HG03060 (cell line): ENCODE data around the gene ABHD16B.
"Not testable (repeated sequence)": the region's sequence is repeated elsewhere in the genome, so short reads cannot be mapped to it uniquely, and the experiment has no call there.

Experiments
- ATAC-seq: cut with Tn5 transposase; IDR thresholded peaks from one replicate; pipeline ENCODE4 v1.9.1; 2021; ENCODE audit warnings: low read depth, moderate number of reproducible peaks; ENCODE audit not compliant: unreplicated experiment

ABHD16B gene

DNA sequence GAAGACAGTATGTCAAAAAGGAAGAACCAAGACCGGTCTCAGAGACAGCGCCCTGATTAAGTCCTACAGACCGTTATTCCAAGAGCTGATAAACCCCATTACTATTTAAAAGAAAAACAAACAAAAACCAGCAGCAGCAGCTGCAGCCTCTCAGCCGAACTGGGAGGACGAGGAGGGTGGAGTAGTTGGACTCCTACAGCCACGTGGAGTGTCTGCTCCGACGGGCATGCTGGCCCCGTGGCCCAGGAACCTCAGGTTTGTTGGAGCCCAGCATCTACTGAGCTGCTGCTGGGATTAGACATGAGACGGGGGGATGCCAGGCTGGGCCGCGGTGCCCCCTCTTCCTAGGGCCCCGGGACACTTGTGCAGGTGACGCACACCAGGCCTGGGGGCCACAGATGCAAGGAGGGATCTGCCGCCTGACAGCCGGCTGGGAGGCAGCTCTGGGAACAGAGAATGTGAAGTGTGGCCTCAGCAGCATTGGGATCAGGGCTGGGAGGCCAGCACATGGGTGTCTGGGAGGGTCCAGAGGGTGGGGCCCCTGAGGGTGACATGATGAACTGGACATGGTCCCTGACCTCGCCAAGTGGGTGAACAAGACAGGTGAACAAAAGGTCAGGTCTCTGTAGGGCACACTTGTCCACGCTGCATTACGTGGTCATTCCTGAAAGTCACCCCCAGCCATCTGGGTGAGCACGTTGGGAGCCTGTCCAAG lies 27.4 kb upstream of the ABHD16B start:
- no peak for ATAC-seq

DNA sequence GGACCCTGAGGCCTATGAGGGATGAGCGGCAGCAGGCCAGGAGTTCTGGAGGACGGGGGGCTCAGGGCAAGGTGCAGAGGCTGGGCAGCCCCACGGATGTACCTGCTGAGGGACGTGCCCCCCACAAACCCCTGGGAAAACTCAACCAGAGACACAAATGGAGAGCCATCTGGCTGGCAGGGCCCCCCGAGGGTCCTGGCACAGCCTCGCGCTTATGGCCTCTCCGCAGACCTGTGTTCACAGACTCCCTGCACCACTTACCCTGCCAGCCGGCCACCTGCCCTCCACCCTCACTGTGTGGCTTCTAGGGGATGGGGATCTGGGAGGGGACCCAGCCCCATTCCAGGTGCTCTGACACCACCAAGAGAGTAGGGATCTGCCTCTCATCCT lies 26.8 kb upstream of the ABHD16B start:
- ATAC-seq: no peak

DNA sequence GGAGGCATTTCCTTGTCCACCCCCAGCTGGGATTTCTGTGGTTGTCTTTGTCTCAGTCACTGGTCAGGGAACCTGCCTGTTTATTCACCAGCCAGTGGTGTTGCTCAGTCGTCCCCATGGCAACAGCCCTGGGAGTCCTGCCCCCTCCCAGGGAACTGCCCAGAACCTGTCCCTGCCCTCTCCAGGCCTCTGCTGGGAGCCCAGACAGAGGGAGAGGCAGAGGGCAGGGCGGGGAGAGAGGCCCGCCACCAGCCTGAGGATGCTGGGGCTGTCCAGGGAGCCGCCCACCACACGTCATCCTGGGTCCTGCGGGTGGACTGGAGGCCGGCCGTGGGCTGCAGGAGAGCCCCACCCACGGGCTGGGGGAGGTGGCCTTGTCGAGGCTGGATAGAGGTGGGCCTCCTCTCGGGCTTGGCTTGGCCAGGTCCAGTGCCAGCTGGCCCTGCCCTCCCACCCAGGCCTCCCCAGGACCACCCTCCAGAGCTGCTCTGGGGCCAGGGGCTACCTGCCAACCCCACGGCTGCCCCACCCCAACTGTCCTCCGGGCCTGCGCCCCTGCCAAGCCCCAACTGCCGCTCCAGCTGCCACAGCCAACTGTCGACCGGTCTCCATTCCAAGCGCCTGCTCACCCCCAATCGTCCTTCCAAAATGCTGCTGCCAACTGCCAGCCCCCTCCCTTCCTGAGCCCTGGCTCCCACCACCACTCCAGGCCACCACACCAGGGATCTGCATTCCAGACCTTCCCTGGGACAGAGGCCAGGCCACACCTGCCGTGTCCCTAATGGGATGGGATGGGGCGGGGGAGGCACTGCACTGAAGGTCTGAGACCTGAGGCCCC lies 26.1 kb upstream of the ABHD16B start:
- no peak for ATAC-seq

DNA sequence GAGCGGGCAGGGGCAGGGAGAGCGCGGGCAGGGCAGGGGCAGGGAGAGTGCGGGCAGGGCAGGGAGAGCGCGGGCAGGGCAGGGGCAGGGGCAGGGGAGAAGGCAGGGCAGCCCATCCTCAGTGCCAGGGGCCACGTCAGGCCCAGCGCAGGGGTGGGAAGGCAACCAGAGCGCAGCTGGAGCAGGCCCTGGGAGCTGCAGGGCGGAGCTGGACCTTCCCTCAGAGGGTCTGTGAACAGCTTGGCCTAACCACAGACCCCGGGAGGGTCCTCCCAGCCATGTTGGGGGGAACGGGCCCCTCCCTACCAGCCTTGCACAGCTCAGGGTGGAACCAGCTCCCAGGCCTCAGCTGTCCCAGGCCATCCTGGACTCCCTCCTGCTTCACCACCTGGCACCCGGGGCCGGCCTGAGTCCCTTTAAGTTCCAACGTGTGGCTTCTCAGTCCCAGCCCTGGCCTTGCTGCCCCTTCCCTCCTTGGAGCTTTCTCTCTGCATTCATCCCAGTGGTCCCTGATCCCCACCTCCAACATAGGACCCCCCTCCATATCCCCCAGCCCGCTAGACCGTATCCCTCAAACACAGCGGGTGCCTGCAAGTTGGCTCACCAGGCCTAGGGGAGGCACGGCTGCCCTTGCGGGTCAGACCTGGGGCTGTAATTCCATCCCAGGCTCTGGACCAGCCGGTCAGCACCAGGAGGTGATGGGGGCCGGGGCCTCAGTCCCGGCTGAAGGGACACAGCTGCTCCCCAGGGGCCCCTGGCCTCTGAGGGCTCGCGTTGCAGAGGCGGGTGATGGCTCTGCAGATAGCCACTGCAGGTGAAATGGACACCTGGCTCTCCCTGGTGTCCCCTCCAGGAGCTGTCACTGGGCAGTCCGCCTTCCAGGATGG lies 24.6 kb upstream of the ABHD16B start:
- ATAC-seq: no peak

DNA sequence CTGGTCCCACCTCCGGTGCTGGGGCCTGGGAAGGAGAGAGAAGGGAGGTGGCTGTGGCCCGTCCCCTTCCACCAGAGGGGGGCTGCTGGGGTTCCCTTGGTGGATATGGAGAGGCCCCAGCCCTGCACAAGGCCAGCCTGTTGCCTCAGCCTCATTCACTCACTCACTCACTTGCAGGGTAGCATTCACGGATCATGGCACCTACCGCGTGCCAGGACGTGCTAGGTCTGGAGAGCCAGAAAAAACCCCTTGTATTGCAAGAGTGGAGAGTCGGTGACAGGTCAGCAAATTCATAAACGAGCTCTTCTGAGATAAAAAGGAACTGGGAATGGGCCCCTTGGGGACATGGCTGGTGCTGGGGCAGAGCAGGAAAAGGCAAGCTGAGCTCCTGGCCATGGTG lies 23.8 kb upstream of the ABHD16B start:
- ATAC-seq: no peak

DNA sequence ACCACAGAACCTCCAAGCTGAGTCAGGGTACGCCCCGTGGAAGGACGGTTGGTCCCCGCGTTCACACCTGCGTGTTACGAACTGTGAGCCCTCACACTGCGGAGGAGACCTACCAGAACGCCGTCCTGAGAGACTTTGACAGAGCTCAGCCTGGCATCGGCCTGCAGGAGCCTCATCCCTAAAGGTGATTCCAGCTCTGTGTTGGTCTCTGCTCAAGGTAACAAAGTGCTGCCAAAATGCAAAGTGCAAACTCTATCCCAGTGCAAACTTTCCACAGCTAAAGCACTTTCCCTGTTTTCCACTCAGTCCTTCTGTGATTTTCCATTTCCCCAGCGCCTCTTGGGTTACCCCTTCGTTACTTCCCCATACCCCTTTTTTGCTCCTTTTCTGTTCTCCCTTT lies 21.7 kb upstream of the ABHD16B start:
- no peak for ATAC-seq

DNA sequence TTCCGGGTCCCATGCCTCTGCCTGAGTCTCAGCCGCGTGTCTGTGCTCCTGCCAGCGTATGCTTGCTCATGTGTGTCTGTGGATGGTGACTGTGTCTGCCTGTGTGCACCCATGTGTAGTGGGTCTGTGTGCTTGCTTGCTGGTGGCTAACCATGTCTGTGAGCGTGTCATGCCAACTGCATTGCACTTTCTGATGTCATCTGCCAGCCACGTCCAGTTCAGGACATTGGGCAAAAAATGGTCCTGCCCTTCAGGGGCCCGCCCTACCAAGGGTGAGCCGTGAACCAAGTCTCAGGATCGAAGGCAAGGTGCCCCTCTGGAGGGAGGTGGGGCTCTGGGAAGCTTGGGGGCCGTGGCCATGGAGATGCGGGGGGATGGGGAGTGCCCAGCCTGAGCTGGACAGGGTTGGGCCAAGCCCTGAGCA lies 20.9 kb upstream of the ABHD16B start:
- ATAC-seq: no peak

DNA sequence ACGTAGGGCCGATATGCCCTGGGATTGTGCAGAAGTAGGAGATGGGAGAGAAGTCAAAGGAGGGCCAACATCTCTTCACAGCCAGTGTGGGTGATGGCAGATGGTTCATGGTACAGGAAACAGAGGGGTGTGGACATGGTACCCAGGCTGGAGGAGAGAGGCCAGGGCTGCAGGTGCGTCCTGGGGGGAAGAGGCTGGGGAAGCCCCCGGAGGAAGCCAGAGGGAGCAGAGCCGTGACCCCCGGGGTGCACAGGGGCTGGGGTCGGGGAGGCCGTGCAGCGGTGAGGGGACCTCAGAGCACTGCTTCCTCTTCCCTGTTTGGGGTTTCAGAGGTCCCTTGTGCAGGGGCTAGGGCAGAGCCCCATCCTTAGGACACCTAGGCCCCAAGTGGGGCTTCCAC lies 19.0 kb upstream of the ABHD16B start:
- ATAC-seq: no peak

DNA sequence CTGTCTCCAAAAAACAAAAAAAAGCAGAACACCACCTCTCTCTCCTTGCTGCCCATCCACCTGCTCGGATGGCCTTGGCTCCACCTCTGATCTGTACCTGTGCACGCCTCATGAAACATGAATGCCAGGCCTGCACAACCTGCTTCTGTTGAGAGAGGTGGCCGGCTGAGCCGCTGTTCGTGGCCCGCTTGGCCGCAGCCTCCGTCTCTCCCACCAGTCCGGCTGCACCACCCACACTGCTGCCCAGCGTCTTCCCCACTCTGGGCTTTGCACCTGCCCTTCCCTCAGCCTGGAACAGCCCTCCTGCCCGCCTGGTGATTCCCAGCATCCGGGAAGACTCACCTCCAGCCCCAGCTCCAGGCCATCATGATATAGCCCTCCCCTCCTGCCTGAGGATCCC lies 18.1 kb upstream of the ABHD16B start:
- ATAC-seq: no peak

DNA sequence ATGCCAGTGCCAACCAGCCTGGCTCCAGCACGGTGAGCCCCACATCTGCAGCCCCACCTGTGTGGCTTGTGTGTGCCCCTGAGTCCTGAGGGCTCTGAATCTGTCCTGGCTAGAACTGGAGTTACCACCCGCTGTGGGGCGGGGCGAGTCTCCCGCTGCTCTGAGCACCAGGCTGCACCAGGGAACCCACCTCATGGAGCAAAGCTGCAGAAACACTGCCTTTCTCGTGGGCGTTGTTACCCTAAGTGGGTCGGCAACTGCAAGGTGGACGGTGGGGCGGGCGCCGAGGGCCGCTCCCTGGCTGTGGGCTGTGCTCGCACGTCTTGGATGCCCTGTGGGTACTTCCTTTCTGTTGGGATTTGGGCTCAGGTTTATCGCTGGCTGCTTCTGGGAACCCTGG lies 17.5 kb upstream of the ABHD16B start:
- no peak for ATAC-seq

DNA sequence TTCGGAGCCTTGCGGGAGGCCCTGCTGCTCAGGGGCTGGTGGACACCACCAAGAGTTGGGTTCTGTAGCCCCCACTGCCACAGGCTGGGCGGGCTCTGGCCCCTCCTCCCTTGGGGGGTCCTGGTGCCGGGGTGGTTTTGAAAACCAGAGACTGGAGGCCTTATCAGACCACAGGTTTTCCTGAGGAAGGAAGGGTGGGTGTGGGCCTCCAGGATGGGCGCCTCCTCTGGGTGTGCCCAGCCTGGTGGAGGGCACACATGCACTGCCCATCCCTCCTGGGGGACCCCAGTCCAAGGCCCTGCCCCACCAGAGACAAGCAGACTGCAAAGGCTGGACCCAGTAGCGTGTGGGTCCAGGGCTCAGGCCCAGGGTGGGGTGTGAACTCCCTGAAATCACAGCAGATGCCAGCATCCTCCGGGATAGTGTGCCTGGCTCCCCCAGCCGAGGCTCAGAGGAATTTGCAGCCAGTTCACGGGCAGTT lies 16.7 kb upstream of the ABHD16B start:
- no peak for ATAC-seq

DNA sequence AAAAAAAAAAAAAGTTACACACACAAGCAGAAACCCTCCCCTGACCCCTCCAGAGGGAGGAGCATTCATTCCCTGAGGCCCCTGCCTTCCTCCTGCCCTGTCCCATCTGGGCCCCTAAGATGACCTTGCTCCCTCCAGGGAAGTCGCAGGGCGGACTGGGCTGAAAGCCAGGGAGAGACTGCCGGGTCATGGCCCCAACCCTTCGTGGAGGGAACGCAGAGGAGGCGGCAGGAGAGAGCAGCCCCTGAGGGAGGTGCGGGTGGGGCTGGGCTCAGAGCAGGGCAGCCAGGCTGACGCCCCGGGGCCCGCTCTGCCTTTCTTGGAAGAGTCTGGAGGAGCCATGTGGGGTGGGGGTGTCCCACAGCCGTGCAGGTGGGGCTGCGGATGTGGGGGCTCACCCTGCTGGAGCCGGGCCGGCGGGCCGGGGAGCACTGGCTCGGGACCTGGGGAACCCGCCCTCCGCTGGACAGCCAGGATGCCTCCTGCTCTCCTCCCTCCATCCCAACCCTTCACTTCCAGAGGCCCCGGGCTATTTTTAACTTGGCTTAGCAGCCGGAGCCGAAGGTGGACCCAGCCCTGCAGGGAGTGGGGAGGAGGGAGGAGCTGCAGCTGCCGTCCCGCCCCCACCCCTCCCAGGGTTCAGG lies 15.0 kb upstream of the ABHD16B start:
- no peak for ATAC-seq

DNA sequence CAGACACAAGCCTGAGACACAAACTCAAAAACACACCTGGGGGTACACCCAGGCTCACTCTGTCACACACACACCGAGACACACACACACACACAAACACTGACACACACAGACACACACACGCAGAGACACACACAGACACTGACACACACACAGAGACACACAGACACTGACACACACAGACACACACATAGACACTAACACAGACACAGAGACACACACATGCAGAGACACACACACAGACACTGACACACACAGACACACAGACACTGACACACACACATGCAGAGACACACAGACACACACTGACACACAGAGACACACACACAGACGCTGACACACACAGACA lies 14.4 kb upstream of the ABHD16B start:
- no peak for ATAC-seq

DNA sequence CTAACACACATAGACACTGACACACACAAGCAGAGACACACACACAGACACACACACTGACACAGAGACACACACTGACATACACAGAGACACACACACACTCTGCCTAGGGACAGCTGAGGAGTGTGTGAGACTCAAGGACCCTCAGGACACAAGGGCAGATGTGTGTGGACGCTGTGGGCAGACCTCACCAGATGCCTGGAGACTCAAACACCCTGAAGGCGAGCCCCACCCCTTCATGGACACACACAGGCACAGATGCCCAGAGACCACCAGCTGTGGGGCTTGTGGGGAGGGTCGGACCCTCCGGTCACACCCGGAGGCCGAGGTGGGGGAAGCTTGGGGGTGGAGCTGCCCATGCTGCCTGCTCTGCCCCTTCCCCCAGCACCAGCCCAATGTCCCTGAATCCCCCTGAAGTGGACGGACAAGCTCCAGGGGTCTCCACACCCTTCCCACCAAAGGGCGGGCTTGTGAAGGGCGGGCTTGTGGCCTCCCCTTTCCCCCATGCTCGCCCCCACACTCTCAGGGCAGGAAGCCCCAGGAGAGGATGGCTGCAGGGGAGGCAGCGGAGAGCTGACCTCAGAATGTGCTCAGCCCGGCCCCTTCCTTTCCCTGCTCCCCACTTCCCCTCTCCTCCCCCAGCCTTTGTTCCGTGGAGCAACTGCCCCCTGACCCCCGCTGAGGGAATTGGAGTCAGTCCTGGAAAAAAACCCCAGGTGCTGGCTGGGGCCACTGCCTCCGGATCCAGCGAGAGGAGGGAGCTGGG lies 13.9 kb upstream of the ABHD16B start:
- no peak for ATAC-seq

DNA sequence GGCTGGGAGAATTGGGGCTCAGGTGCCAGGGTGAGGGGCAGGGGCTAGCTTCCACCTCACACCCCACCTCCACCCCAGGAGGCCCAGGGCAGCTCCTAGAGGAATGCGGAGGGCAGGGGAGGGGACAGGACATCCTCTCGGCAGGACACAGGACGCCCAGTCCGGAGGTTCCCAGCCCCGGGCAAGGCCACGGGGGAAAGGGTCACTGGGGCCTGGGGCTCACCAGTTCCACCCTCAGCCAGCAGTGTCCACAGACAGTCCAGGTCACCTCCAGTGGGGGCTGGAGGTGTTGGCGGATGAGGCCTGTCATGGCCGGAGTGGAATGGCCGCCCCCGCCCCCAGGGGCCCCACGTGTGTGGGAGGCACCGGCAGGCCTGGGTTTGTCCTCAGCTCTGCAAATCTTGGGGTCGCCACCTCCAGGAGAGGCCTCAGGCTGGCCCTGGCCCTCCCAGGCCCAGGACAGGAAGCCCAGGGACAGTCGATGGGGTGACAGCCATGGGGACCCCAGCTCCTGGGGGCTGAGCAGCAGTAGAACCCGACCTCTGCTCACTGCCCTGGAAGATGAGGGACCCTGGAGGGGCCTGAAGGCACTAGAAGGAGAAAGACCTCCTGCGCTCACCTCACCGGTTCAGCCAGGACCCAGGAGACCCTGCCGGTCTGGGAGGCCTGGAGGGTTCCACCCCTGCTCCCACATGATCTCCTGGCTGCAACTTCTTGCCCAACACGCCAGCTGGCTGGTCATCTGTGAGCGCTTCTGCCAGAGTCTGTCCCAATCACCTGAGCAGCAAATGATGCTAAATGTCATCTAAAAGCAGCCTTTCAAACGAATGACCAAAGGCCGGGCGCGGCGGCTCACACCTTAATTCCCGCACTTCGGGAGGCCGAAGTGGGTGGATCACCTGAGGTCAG lies 13.0 kb upstream of the ABHD16B start:
- no peak for ATAC-seq

DNA sequence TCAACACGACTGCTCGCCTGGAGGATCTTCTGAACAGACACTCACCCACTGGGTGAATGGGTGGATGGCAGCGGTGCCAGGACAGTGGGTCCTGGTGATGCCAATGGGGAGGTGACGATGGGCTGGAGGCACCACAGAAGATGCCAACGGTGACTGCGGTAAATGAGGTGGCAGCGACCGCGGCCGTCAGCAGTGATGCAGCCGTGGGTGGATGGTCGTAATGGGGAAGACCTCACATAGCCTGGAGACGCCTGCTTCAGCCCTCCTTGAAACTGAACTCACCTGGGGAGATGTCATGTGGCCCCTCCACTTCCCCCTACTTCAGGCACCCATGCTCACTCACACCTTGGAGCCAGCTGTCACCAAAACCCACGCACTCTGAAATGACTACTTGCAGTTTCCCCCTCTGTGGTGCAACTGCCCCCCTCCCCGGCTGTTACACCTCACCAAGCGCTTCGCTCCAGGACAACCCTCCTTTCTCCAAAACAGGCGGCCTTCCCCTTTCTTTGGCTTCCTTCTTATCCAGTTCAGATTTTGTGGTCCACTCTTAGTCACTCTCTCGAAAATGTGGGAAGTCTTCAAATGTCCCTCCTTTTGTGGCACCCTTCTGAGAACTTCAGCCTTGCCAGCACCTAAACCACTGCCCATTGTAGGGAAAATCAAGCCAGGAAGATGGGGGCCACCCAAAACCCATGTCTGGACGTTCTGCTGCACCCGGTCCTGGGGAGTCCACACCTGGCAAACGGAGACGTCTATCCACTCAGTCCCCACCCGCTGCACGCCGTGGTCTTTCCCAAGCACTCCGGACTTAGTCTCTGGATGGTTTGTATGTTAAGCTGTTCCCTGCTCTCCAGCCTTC lies 10.4 kb upstream of the ABHD16B start:
- ATAC-seq: peak; percentile 72

DNA sequence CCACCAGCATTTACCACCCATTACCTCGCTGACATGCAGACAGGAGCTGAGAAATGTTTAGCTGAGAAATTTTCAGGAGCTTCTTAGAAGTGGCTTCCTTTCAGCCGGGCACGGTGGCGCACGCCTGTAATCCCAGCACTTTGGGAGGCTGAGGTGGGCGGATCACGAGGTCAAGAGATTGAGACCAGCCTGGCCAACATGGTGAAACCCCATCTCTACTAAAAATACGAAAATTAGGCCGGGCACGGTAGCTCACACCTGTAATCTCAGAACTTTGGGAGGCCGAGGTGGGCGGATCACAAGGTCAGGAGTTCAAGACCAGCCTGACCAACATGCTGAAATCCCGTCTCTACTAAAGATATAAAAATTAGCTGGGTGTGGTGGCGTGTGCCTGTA lies 9.8 kb upstream of the ABHD16B start:
- ATAC-seq: not testable (repeated sequence)

DNA sequence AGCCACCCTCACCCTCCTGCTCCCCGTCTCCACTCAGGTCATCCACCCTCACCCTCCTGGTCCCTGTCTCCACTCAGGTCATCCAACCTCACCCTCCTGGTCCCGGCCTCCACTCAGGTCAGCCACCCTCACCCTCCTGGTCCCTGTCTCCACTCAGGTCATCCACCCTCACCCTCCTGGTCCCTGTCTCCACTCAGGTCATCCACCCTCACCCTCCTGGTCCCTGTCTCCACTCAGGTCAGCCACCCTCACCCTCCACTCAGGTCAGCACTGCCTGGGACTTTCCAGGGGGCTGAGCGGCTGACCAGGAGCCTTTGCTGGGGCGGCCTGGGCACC lies 7.6 kb upstream of the ABHD16B start:
- ATAC-seq: not testable (repeated sequence)
